Spinal cord (tissue), 10 donors: ENCODE results near the gene MTFP1. TPM values are rescaled to one million over a fixed set of nuclear protein-coding genes. Genes with fewer than 3 reads are reported as not detected.

Experiments
- DNase-seq, 6 donors: peaks; one replicate each; pipeline versions ENCODE4 v3.0.0 to v3.0.0-alpha.2; 2013 to 2015; ENCODE audit warnings: low spot score in 6 of 6, low read depth in 4 of 6
- H3K27ac ChIP-seq: one replicate; pipeline ENCODE4 v1.5.1; 2013; ENCODE audit warnings: low read depth, low read length, control low read depth
- H3K27me3 ChIP-seq: one replicate; pipeline ENCODE4 v1.6.1; 2013; ENCODE audit warnings: low read length; ENCODE audit not compliant: control insufficient read depth, insufficient read depth
- H3K36me3 ChIP-seq: one replicate; pipeline ENCODE4 v1.6.1; 2013; ENCODE audit warnings: low read length; ENCODE audit not compliant: control insufficient read depth, insufficient read depth
- H3K4me1 ChIP-seq: one replicate; pipeline ENCODE4 v1.6.1; 2013; ENCODE audit warnings: low read length; ENCODE audit not compliant: control insufficient read depth, insufficient read depth
- H3K4me3 ChIP-seq: one replicate; pipeline ENCODE4 v1.5.1; 2013; ENCODE audit warnings: low read depth, low read length, control low read depth
- H3K9me3 ChIP-seq: one replicate; pipeline ENCODE4 v1.6.1; 2013; ENCODE audit warnings: low read length; ENCODE audit not compliant: control insufficient read depth, insufficient read depth
- WGBS: methylation state at CpG from one replicate; pipeline ENCODE4 v1.1.5; 2013; ENCODE audit warnings: missing lambda C conversion rate; ENCODE audit not compliant: insufficient coverage; 5-methylcytosine and 5-hydroxymethylcytosine counted together
- long read RNA-seq, 4 donors: transcript quantifications; one replicate each; lab custom pipeline, GENCODE V29; 2026
- polyA plus RNA-seq, 2 donors: library from polyadenylated mRNA; unstranded; fragments of 120-200 nt; gene quantifications; one replicate each; pipeline ENCODE4 v1.2.1, GENCODE V29; 2013; ENCODE audit not compliant: insufficient read length in 2 of 2
- total RNA-seq, 2 donors: library from RNA; depleted of rRNA in 1 of 2; stranded (reverse); fragments of 120-200 nt in 1 of 2; fragments of >200 nt in 1 of 2; gene quantifications; one replicate each; pipeline versions ENCODE4 v1.2.3 to v1.2.4, GENCODE V29; 2013 to 2014
- donor health status: healthy.

Gene MTFP1
- total RNA-seq (1 to 10 TPM; 2.1 to 9.5 TPM), polyA plus RNA-seq (1 to 10 TPM; 6.3 to 6.5 TPM)
- long read RNA-seq, donor 1, transcript MTFP1-201 (4 exons, 1,370 nt) = major isoform, 7 of 8 reads
- long read RNA-seq, donor 1, partial matches to known transcripts = 0 of 8 reads
- long read RNA-seq, donor 1, other reads (novel, unspliced or antisense) = 0 of 8 reads
- long read RNA-seq, donor 2 = 0 reads
- long read RNA-seq, donor 3, partial matches to known transcripts = 0 of 3 reads
- long read RNA-seq, donor 3, other reads (novel, unspliced or antisense) = 0 of 3 reads
- long read RNA-seq, donor 4, transcript MTFP1-203 (4 exons, 912 nt) = major isoform, 6 of 18 reads
- long read RNA-seq, donor 4, partial matches to known transcripts = 7 of 18 reads
- long read RNA-seq, donor 4, other reads (novel, unspliced or antisense) = 0 of 18 reads

GRCh38 chr22:30425616-30426387, at the start of gene MTFP1:
Gene MTFP1 (plus strand): TSS chr22:30425768. CDS start chr22:30425880, 112 bp downstream.
- Histone ChIP-seq H3K9me3 (no peaks in the 10 kb centered on the region), H3K36me3 (peaks cover 21% of the 10 kb centered on the region), H3K27me3 (no peaks in the 10 kb centered on the region), H3K27ac (peak within 1 kb of the TSS; percentile 98), H3K4me3 (peak within 1 kb of the TSS; percentile 69), H3K4me1 (peaks cover 51% of the 10 kb centered on the region)
- peak in 3 of 6 donors; percentile 62 to 91 (median 88) for DNase-seq
- under 1% methylated on average over 57 of the region's 61 CpGs for WGBS

GRCh38 chr22:30380011-30380410, 45.6 kb upstream of the MTFP1 start:
- H3K36me3 ChIP-seq = peaks cover 90% of the 10 kb centered on the region
- 97% methylated on average over 20 of the region's 20 CpGs for WGBS

GRCh38 chr22:30381264-30381663, 44.3 kb upstream of the MTFP1 start:
- DNase-seq = no peak
- no peaks in the 10 kb centered on the region for H3K9me3 ChIP-seq
- WGBS = 89% methylated on average over 12 of the region's 12 CpGs
- peaks cover 82% of the 10 kb centered on the region for H3K36me3 ChIP-seq
- H3K4me3 ChIP-seq = no peak overlapping the region
- no peaks in the 10 kb centered on the region for H3K27me3 ChIP-seq
- H3K4me1 ChIP-seq = peaks cover 8% of the 10 kb centered on the region
- H3K27ac ChIP-seq = no peak overlapping the region

More at GRCh38 chr22:30380011-30380410, 45.6 kb upstream of the MTFP1 start:
- H3K4me3 ChIP-seq = no peak overlapping the region
- H3K27ac ChIP-seq = no peak overlapping the region
- DNase-seq = no peak
- no peaks in the 10 kb centered on the region for H3K27me3 ChIP-seq
- no peaks in the 10 kb centered on the region for H3K4me1 ChIP-seq
- no peaks in the 10 kb centered on the region for H3K9me3 ChIP-seq

GRCh38 chr22:30382340-30382739, 43.2 kb upstream of the MTFP1 start:
- 86% methylated on average over 4 of the region's 5 CpGs for WGBS
- DNase-seq = no peak
- Histone ChIP-seq H3K4me1 (peaks cover 14% of the 10 kb centered on the region), H3K4me3 (no peak overlapping the region), H3K36me3 (peaks cover 72% of the 10 kb centered on the region), H3K27me3 (no peaks in the 10 kb centered on the region), H3K27ac (no peak overlapping the region), H3K9me3 (no peaks in the 10 kb centered on the region)

- Histone ChIP-seq H3K27ac (no peak overlapping the region), H3K4me3 (no peak overlapping the region), H3K9me3 (no peaks in the 10 kb centered on the region), H3K27me3 (no peaks in the 10 kb centered on the region), H3K36me3 (peaks cover 64% of the 10 kb centered on the region), H3K4me1 (peaks cover 18% of the 10 kb centered on the region)
- 86% methylated on average over 3 of the region's 3 CpGs for WGBS
- no peak for DNase-seq
Measured at GRCh38 chr22:30383061-30383460, 42.5 kb upstream of the MTFP1 start.

- WGBS = 92% methylated on average over 10 of the region's 10 CpGs
- Histone ChIP-seq H3K27me3 (no peaks in the 10 kb centered on the region), H3K27ac (no peak overlapping the region), H3K9me3 (no peaks in the 10 kb centered on the region), H3K36me3 (peaks cover 42% of the 10 kb centered on the region), H3K4me3 (no peak overlapping the region), H3K4me1 (peaks cover 18% of the 10 kb centered on the region)
- DNase-seq = no peak
Measured at GRCh38 chr22:30385942-30386341, 39.6 kb upstream of the MTFP1 start.

GRCh38 chr22:30386608-30386959, 39.0 kb upstream of the MTFP1 start:
- DNase-seq = no peak
- WGBS = 9% methylated on average over 9 of the region's 10 CpGs
- peaks cover 35% of the 10 kb centered on the region for H3K36me3 ChIP-seq
- H3K9me3 ChIP-seq = no peaks in the 10 kb centered on the region
- H3K27me3 ChIP-seq = no peaks in the 10 kb centered on the region
- H3K4me3 ChIP-seq = peak overlapping the region; percentile 45
- peaks cover 24% of the 10 kb centered on the region for H3K4me1 ChIP-seq
- H3K27ac ChIP-seq = peak overlapping the region; percentile 29

GRCh38 chr22:30386960-30387827, 38.4 kb upstream of the MTFP1 start, which contains the start of gene RNF215:
Gene RNF215 (minus strand): TSS chr22:30387411. CDS start chr22:30387313, 98 bp downstream.
- WGBS = under 1% methylated on average over 90 of the region's 95 CpGs
- Histone ChIP-seq H3K27me3 (no peaks in the 10 kb centered on the region), H3K9me3 (no peaks in the 10 kb centered on the region), H3K4me1 (peaks cover 24% of the 10 kb centered on the region), H3K4me3 (peak within 1 kb of the TSS; percentile 45), H3K27ac (peak within 1 kb of the TSS; percentile 29), H3K36me3 (peaks cover 29% of the 10 kb centered on the region)
- peak in 5 of 6 donors; percentile 76 to 95 (median 82) for DNase-seq
